H1 (cell line): ENCODE data around the gene SLC37A2. TPM values are rescaled to one million over a fixed set of nuclear protein-coding genes. Genes with fewer than 3 reads are reported as not detected.

Experiments used
- CTCF ChIA-PET: fragments of 300-600 bp; sonication (Branson Sonifier 250); formaldehyde crosslinking; loops from one replicate; lab custom pipeline; 2021; ENCODE audit not compliant: partially characterized antibody; lab: Charles Lee
- POLR2A ChIA-PET: fragments of 300-600 bp; sonication (Branson Sonifier 250); formaldehyde crosslinking; loops from one replicate; lab custom pipeline; 2021; ENCODE audit warnings: inconsistent platforms; ENCODE audit not compliant: partially characterized antibody; lab: Charles Lee
- DNase-seq, 2 experiments: peaks; one replicate each; pipeline versions ENCODE4 v3.0.0 to v3.0.0-alpha.2; 2010 to 2022; ENCODE audit warnings: low spot score in 2 of 2, low read depth in 1 of 2, mixed read lengths in 1 of 2
- FAIRE-seq: peaks from 2 replicates; lab custom pipeline; 2011; peaks lifted over from hg19 to GRCh38; lab: Jason Lieb, UNC
- H2AFZ ChIP-seq: 2 replicates; pipeline ENCODE4 v1.8.1; 2012; ENCODE audit warnings: low read length, inconsistent platforms
- H2AK5ac ChIP-seq: 2 replicates; pipeline ENCODE4 v1.6.1; 2013; ENCODE audit warnings: low read depth, low read length
- H2BK120ac ChIP-seq: replicated peaks from 2 replicates; pipeline ENCODE3; 2013; ENCODE audit warnings: low read depth, low read length, inconsistent platforms
- H2BK12ac ChIP-seq: 2 replicates; pipeline ENCODE4 v1.6.1; 2013; ENCODE audit warnings: low read depth, low read length
- H2BK15ac ChIP-seq: 2 replicates; pipeline ENCODE4 v1.6.1; 2013; ENCODE audit warnings: low read length
- H2BK20ac ChIP-seq: 2 replicates; pipeline ENCODE4 v1.6.1; 2013; ENCODE audit warnings: low read length
- H2BK5ac ChIP-seq: 2 replicates; pipeline ENCODE4 v1.6.1; 2013; ENCODE audit warnings: low read depth, low read length
- H3K14ac ChIP-seq: 2 replicates; pipeline ENCODE4 v1.6.1; 2013; ENCODE audit warnings: inconsistent platforms; ENCODE audit not compliant: insufficient read length
- H3K18ac ChIP-seq: 2 replicates; pipeline ENCODE4 v1.6.1; 2013; ENCODE audit warnings: low read length; ENCODE audit errors: extremely low read depth
- H3K23ac ChIP-seq: 2 replicates; pipeline ENCODE4 v1.6.1; 2013; ENCODE audit warnings: inconsistent platforms; ENCODE audit not compliant: insufficient read length
- H3K23me2 ChIP-seq: 2 replicates; pipeline ENCODE4 v1.6.1; 2013; ENCODE audit warnings: low read depth, low read length
- H3K27ac ChIP-seq: 2 replicates; pipeline ENCODE4 v1.6.1; 2011; ENCODE audit warnings: low read depth, low read length, inconsistent platforms
- H3K27me3 ChIP-seq, 4 experiments: replicated peaks in 1 of 4; 1 replicate in 1 of 4; 2 replicates in 3 of 4; pipeline versions ENCODE4 v1.6.1 to v1.8.1; 2011 to 2013; ENCODE audit warnings: low read length in 3 of 4, mild to moderate bottlenecking in 3 of 4, inconsistent platforms in 2 of 4, mixed read lengths in 2 of 4, moderate library complexity in 1 of 4; ENCODE audit not compliant: control insufficient read depth in 3 of 4, insufficient read depth in 3 of 4; ENCODE audit errors: extremely low read depth in 1 of 4
- H3K36me3 ChIP-seq, 4 experiments: 2 replicates each; pipeline versions ENCODE4 v1.6.1 to v1.8.1; 2011 to 2013; ENCODE audit warnings: mild to moderate bottlenecking in 4 of 4, low read length in 3 of 4, moderate library complexity in 2 of 4, control low read depth in 1 of 4, inconsistent platforms in 1 of 4; ENCODE audit not compliant: insufficient read depth in 4 of 4, control insufficient read depth in 2 of 4
- H3K4ac ChIP-seq: replicated peaks from 2 replicates; pipeline ENCODE3; 2013; ENCODE audit warnings: low read length, low read depth, mixed read lengths, inconsistent platforms; ENCODE audit not compliant: insufficient read length
- H3K4me1 ChIP-seq, 4 experiments: replicated peaks in 1 of 4; 1 replicate in 1 of 4; 2 replicates in 3 of 4; pipeline versions ENCODE4 v1.6.1 to v1.8.1; 2011 to 2013; ENCODE audit warnings: low read length in 3 of 4, inconsistent platforms in 2 of 4, mixed read lengths in 1 of 4; ENCODE audit not compliant: insufficient read depth in 4 of 4, control insufficient read depth in 3 of 4
- H3K4me2 ChIP-seq, 2 experiments: 2 replicates each; pipeline versions ENCODE4 v1.6.1 to v1.8.1; 2011 to 2013; ENCODE audit warnings: low read depth in 2 of 2, low read length in 2 of 2, control low read depth in 1 of 2, inconsistent platforms in 1 of 2, mild to moderate bottlenecking in 1 of 2; ENCODE audit not compliant: insufficient read depth in 1 of 2
- H3K4me3 ChIP-seq, 4 experiments: fragments of 200-600, 300-600 bp in 1 of 4; sonication (generic), shearing (Covaris generic), sonication (Bioruptor Twin) in 1 of 4; 2 replicates each; pipeline versions ENCODE4 v1.5.1 to v1.8.1; 2011 to 2016; ENCODE audit warnings: low read length in 4 of 4, low read depth in 3 of 4, control low read depth in 2 of 4, inconsistent platforms in 2 of 4, mild to moderate bottlenecking in 2 of 4, mixed read lengths in 1 of 4, moderate library complexity in 1 of 4; ENCODE audit not compliant: insufficient read depth in 2 of 4; ENCODE audit errors: extremely low read depth in 1 of 4
- H3K56ac ChIP-seq: replicated peaks from 2 replicates; pipeline ENCODE3; 2013; ENCODE audit warnings: low read depth, mild to moderate bottlenecking, mixed read lengths, low read length, inconsistent platforms; ENCODE audit not compliant: insufficient read length
- H3K79me1 ChIP-seq: 2 replicates; pipeline ENCODE4 v1.6.1; 2013; ENCODE audit warnings: low read depth, low read length, control low read depth
- H3K79me2 ChIP-seq, 2 experiments: 2 replicates each; pipeline versions ENCODE4 v1.6.1 to v1.8.1; 2012 to 2013; ENCODE audit warnings: low read length in 2 of 2, mild to moderate bottlenecking in 2 of 2, inconsistent platforms in 1 of 2; ENCODE audit not compliant: insufficient read depth in 2 of 2, control insufficient read depth in 1 of 2
- H3K9ac ChIP-seq, 4 experiments: replicated peaks in 1 of 4; 1 replicate in 1 of 4; 2 replicates in 3 of 4; pipeline versions ENCODE4 v1.6.1 to v1.8.1; 2011 to 2013; ENCODE audit warnings: low read depth in 3 of 4, low read length in 3 of 4, control low read depth in 2 of 4, mild to moderate bottlenecking in 2 of 4, moderate library complexity in 2 of 4, inconsistent platforms in 1 of 4; ENCODE audit errors: extremely low read depth in 1 of 4
- H3K9me3 ChIP-seq, 2 experiments: 2 replicates each; pipeline versions ENCODE4 v1.6.1 to v1.8.1; 2012 to 2013; ENCODE audit warnings: mild to moderate bottlenecking in 2 of 2, moderate library complexity in 2 of 2, control low read depth in 1 of 2, inconsistent platforms in 1 of 2, low read depth in 1 of 2, low read length in 1 of 2, mixed read lengths in 1 of 2; ENCODE audit not compliant: insufficient read depth in 2 of 2
- H4K20me1 ChIP-seq, 2 experiments: replicated peaks in 1 of 2; 2 replicates each; pipeline versions ENCODE3 to v1.8.1; 2011 to 2013; ENCODE audit warnings: inconsistent platforms in 2 of 2, low read length in 2 of 2, mild to moderate bottlenecking in 1 of 2; ENCODE audit not compliant: insufficient read depth in 2 of 2, control insufficient read depth in 1 of 2
- H4K5ac ChIP-seq: 2 replicates; pipeline ENCODE4 v1.6.1; 2013; ENCODE audit warnings: low read length, low read depth, mixed read lengths, inconsistent platforms; ENCODE audit not compliant: insufficient read length
- H4K8ac ChIP-seq: 2 replicates; pipeline ENCODE4 v1.8.0; 2013; ENCODE audit warnings: mild to moderate bottlenecking, moderate library complexity, low read length, inconsistent platforms; ENCODE audit not compliant: insufficient read depth; ENCODE audit errors: extremely low read depth
- H4K91ac ChIP-seq: replicated peaks from 2 replicates; pipeline ENCODE3; 2013; ENCODE audit warnings: low read length, mixed read lengths, inconsistent platforms; ENCODE audit not compliant: insufficient read length
- EGR1 ChIP-seq: IDR thresholded peaks from 2 replicates; pipeline ENCODE4 v1.6.1; 2011; ENCODE audit warnings: low read depth, low read length, borderline replicate concordance
- polyA plus RNA-seq, 7 experiments: library from polyadenylated mRNA; depleted of rRNA in 3 of 7; stranded (reverse) in 5 of 7; unstranded in 2 of 7; fragments of >200 nt in 5 of 7; fragments of 200-250 nt in 2 of 7; gene quantifications; 1 replicate in 5 of 7; 2 replicates in 1 of 7; 4 replicates in 1 of 7; pipeline versions ENCODE4 v1.2.1 to v1.2.3, GENCODE V29; 2011 to 2013; ENCODE audit warnings: missing spikeins in 2 of 7, mixed read lengths in 2 of 7
- total RNA-seq: library from RNA; stranded (reverse); fragmentation: NEBNext Ultra II Directional; extraction: Animal tissue kit (Norgen Biotek cat#: 25700); gene quantifications from 2 replicates; pipeline ENCODE4 v1.2.1, GENCODE V29; 2021

Gene SLC37A2
- total and polyA plus RNA-seq, 2 of the 8 experiments (the other 6 are each of a cell fraction or from before 2014, with no cell fraction given), result 1.3 to 1.9 TPM

DNA sequence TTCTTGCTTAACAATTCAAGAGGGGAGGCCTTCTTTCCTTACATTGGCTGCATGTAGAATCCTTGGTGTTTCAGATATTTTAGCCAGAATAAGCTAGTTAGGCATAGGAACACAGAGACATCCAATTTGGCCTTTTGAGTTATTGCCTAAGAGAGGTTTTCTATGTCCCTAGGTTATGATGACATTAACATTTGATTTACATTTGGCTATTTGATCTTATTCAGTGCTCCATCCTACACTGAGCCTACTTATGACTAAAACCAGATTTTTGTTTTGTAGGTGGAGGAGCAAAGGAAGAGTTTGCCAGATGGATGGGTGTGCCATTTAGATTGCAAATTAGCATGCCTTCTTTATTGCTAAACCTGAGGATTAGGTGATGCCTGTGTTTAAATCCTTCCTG, 11.1 kb upstream of the SLC37A2 start:
- Histone ChIP-seq H2AK5ac (no peak overlapping the region), H2AFZ (no peak overlapping the region), H3K18ac (no peak overlapping the region), H3K4me1 (no peaks in the 10 kb centered on the region), H3K79me1 (no peaks in the 10 kb centered on the region), H4K91ac (no peak overlapping the region), H3K23ac (no peak overlapping the region), H2BK15ac (no peak overlapping the region), H4K20me1 (no peaks in the 10 kb centered on the region), H4K8ac (no peak overlapping the region), H3K9me3 (no peaks in the 10 kb centered on the region), H2BK5ac (no peak overlapping the region), H2BK120ac (no peak overlapping the region), H3K4ac (no peak overlapping the region), H2BK12ac (no peak overlapping the region), H3K36me3 (no peaks in the 10 kb centered on the region), H3K27me3 (no peaks in the 10 kb centered on the region), H3K14ac (no peak overlapping the region), H3K4me2 (no peak overlapping the region), H3K23me2 (no peaks in the 10 kb centered on the region), H3K9ac (no peak overlapping the region), H3K4me3 (no peak overlapping the region), H4K5ac (no peak overlapping the region), H3K56ac (no peak overlapping the region), H3K27ac (no peak overlapping the region), H2BK20ac (no peak overlapping the region), H3K79me2 (no peaks in the 10 kb centered on the region)
- FAIRE-seq, result no peak
- POLR2A ChIA-PET, result no interaction called here
- CTCF ChIA-PET, result interaction anchor here (1.3 kb wide), 2 partner anchors 37 to 117 kb away, joined by 3 to 5 read pairs; no protein-coding TSS in a partner anchor
- DNase-seq, result no peak
- TF ChIP-seq EGR1, result no peak
